Skeletal muscle cell (primary cell): ENCODE measurements around the gene FOXF1.

Experiments
- DNase-seq: peaks from one replicate; pipeline ENCODE4 v3.0.0-alpha.2; 2010; ENCODE audit warnings: low read depth
- H3K4me3 ChIP-seq: 2 replicates; pipeline ENCODE4 v1.5.1; 2011; ENCODE audit warnings: low read depth, mild to moderate bottlenecking, control low read depth, low read length, moderate library complexity

FOXF1 gene

GRCh38 chr16:86514481-86515376, 4.4 kb downstream of the FOXF1 start:
- DNase-seq: no peak

DNA sequence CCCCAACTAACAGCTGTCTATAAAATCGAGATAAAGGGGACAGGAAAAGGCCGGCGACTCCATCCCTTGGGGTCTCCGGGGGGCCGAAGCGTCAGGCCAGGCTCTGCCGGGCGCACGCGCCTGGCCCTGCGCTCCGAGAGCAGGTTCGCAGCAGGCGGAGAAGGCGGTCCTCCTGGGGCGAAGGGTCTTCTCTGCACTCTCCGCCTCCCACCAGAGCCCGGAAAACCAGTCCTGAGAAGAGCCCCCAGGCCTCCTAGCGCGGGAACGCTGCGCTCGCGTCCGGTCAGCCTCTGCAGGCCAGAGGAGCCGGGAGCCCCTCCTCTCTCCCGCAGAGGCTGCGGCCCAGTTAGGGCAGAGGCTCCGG, 5.1 kb downstream of the FOXF1 start:
- H3K4me3 ChIP-seq: peak overlapping the region; percentile 31
- DNase-seq: no peak

More at GRCh38 chr16:86514481-86515376, 4.4 kb downstream of the FOXF1 start:
- H3K4me3 ChIP-seq: peak overlapping the region; percentile 31

DNA sequence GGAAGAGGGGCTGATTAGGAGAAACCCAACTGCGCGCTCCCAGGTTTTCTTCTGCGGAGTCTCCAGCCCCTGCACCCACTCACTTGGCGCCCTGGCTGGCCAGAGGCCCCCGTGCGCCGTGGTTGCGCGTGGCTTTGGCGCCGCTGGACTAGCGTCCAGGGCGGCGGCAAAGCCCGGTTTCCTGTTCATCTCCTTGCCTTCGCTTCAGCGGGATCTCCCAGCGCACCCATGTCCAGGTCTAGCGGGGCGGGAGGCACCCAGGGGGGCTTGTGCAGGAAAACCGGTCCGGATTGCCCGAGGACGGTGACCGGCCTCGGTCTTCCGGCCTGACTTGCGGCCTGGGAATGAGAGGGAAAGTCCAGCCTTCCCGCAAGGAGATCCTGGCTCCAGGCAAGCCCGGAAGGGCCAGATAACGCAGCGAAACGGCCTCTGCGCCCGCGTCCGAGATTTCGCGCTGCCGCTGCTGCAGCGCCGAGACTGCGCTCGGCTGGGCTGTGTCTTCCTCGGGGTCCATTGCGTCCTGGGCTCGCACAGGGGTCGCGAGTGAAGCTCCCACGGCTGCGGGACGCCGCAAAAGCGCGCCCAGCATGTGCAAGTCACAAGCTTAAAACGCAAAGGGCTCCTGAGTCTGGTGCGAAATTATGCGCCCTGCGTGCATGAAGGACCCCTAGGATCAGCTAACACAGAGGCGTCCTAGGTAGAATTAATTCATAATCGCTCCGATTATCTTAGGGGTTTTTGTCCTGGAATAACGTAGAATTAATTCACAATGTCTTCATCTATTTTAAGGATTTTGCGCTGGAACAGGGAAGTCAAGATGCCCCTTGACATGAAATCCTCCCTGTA, 5.7 kb downstream of the FOXF1 start:
- no peak for DNase-seq

GRCh38 chr16:86516623-86517003, 6.3 kb downstream of the FOXF1 start:
- H3K4me3 ChIP-seq: peak overlapping the region; percentile 31
- DNase-seq: no peak

More for the DNA sequence above, 5.7 kb downstream of the FOXF1 start:
- H3K4me3 ChIP-seq: peak overlapping the region; percentile 31

- no peak for DNase-seq
- no peak overlapping the region for H3K4me3 ChIP-seq
Observed at GRCh38 chr16:86517033-86517432, 6.7 kb downstream of the FOXF1 start.

- no peak overlapping the region for H3K4me3 ChIP-seq
- DNase-seq: no peak
Observed at GRCh38 chr16:86517652-86518258, 7.4 kb downstream of the FOXF1 start.

DNA sequence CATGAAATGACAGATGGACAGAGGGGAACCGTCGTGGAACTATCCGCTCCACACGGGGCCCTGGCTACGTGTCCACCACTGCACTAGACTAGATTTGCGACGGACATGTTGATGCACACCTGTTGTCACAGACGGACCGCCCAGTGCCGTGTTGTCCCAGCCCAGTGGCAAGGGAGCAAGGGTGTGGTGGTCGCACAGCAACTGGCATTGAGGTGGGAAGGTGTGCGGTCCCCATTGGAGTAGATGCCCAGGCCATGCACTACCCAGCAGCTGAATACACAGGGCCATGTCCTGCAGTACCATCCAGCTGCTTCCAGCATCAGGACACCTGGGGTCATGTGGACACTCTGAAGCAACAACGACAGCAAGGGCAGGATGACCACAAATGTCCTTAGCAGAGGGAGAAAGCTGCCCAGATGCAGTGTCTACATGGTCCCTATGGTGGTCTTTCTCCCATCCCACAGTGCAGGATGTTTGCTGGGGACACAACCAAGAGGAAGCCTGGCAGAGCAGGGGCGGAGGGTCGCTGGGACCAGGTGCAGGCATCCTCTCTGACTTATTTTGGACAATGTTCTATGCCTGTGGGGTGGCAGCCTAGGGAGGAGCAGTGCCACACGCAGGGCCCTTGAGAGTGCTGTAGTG, 8.8 kb downstream of the FOXF1 start:
- DNase-seq: no peak
- no peak overlapping the region for H3K4me3 ChIP-seq

DNA sequence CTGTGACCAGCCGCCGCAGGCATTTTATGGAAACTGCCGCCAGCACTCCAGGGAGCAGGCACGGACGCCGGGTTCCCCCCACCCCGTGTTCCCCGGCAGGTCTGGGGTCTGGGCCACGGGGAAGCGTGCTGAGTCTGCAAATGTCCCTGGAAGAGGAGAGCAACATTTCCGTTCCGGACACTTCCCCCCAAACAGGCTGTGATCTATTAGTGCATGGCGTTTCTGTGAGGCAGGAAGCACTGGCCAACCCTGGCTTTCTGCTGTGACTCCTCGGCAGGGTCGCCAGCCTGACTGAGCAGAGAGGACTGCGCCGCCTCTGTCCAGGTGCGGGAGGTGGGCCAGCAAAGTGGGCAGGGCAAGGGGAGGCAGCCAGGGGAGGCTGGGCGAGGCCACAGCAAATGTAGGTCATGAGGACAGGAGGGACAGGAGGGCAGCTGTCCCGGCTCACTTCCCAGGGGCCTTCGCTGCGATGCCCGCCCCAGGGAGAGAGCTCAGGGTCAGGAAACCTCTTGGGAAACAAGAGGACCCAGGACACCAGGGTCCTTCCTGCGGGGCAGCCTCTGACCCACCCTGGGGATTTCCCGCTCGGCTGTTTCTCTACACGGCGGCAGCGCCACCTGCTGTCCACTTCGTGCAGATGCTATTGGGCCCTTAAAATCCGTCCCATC, 9.5 kb downstream of the FOXF1 start:
- DNase-seq: no peak
- no peak overlapping the region for H3K4me3 ChIP-seq

DNA sequence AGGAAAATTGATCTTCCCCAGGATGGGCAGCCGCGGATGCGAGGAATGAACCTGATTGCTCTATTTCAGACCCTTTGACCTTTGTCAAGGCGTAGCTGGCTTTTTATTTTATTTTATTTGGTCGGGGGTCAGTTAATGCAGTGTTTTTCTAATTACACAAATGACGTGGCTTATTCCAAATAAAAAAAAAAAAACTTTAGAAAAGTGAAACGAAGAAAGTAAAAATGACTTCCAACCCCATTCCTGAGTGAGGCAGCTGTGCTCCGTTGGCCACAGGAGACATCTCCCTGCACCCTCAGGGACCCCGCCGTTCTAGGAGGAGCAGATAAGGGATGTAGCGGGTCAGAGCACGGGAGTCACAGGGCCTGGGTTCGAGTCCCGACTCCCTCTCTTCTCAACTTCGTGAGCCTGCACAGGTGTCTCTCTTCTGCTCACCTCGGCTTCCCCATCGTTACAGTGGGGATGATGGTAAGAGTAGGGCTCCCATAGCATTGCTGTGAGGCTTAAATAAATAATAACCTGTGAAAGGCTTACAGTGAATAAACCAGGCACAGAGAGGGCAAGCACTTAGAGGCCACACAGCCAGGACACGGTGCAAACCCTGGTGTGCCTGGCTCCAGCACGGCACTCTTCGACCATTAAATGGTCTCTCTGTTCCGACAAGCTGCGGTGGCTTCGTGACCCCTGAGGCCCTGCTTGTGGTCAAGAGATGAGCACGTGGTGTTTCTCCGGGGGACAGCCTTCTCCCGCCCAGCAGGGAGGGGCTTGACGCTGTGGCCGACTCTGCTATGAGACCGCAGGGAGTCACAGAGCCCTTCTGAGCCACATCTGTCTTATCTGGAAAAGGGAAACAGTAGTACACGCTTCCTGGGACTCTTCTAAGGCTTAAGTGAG, 10.2 kb downstream of the FOXF1 start:
- peak overlapping the region; percentile 18 for H3K4me3 ChIP-seq
- no peak for DNase-seq

DNA sequence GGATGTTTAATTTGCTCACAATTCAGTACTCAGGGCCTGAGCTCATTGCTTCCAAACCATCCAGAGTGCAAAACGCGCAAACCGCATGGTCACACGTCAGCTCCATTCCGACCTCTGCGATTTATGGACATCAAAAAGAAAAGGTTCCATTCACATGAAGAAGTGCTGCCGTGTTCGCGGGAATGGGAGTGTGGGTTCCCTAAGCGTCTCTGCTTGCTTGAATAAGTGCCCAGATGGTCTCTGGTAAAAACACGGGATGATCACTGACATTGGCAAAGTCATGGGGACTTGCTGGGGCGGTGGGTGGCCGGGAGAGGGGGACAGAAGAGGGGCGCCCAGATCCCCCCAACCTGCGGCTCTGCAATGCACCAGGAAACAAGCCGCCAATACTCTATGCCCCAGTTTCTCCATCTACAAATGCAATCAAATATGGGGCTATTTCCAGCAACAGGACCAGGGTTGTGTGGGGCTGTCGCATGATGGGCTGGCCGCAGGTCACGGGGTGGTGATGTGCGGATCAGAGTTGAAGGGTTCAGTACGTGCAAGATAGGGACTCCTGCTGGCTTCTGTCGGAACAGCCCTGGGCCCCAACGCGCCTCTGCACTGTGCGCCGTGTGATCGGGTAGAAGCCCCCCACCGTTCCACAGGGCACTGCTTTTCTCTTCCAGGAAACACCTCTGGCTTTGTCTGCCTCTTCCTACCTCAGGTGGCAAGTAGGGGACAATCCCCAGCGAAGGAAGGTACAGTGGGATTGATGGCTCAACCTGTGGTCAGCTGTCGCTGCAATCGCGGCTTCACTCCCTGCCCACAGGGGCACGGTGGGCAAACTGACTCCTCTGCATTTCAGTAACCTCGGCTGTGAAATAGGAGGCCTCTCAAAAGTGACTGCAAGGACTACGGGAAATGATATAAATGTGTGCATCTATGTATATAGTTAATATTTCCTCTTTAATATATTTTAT, 11.2 kb downstream of the FOXF1 start:
- DNase-seq: no peak
- no peak overlapping the region for H3K4me3 ChIP-seq

DNA sequence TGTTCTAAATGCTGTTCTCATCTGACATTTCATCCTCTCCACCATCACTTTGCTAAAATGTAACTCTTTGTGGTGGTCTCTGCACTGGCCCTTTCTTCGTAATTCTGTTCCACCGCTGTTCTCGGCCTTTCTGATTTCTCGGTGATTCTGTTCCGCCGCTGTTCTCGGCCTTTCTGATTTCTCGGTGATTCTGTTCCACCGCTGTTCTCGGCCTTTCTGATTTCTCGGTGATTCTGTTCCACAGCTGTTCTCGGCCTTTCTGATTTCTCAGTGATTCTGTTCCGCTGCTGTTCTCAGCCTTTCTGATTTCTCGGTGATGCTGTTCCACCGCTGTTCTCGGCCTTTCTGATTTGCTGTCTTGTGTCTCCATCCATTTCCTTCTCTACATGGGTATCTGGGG, 12.3 kb downstream of the FOXF1 start:
- DNase-seq: no peak
- no peak overlapping the region for H3K4me3 ChIP-seq

DNA sequence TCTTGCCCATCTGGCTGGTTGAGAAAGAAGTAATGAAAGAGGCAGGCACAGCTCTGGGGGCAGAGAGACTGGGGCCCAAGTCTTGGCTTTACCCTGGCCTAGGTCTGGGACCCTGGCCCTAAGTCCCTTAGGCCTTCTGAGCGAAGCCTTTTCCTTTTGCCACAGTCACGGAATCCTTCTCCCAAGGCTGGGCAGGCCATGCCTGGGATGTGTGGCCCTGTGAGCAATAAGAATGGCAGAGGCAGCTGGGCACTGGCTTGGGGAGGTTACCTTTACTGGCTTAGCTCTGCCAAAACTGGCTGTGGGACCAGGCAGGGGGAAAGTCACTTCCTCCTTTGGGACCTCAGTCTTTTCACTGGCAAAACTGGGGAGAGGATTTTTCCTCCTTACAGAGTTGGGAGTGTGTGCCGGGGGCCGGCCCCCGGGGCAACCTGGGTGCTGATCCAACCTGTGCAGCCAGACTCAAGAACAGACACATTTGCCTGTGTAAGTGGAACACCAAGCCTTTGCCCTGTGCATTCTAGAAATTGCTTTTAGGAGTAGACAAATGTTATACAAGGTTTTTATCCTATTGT, 12.9 kb downstream of the FOXF1 start:
- no peak for DNase-seq
- no peak overlapping the region for H3K4me3 ChIP-seq

DNA sequence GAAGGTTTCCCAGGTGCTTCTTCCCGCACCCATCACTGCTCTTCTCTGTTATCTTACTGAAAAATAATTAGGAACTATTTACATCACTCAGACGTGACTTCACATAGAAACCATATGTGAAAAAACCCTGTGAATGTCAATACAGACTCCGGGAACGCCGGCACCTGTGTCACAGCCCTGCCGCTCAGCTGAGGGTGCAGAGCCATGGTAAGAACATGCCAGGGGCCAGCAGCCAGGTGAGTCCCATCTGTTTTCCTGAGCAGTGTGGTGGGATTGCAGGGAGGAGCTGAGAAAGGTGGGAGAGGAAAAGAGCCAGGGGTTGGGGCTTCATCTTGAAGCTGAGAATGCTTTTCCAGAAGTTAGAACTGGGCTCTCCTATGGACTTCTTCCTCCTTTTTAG, 13.7 kb downstream of the FOXF1 start:
- DNase-seq: no peak
- no peak overlapping the region for H3K4me3 ChIP-seq

GRCh38 chr16:86525696-86526095, 15.4 kb downstream of the FOXF1 start:
- H3K4me3 ChIP-seq: no peak overlapping the region
- DNase-seq: no peak

- no peak for DNase-seq
- H3K4me3 ChIP-seq: no peak overlapping the region
Observed at GRCh38 chr16:86527366-86527765, 17.0 kb downstream of the FOXF1 start.

GRCh38 chr16:86528061-86528929, 18.0 kb downstream of the FOXF1 start:
- no peak for DNase-seq
- H3K4me3 ChIP-seq: no peak overlapping the region
